Subcutaneous adipose tissue (tissue), 4 donors: Measurements from ENCODE around the gene PM20D1. TPM values are rescaled to one million over a fixed set of nuclear protein-coding genes. Genes with fewer than 3 reads are reported as not detected.

ENCODE experiments used
- total RNA-seq, 4 donors: library from RNA; depleted of rRNA; stranded (reverse); fragments of >200 nt; gene quantifications; one replicate each; pipeline ENCODE4 v1.1.0, GENCODE V29; 2016
- TF ChIP-seq, protein P1 (sequence below): fragments of 450-650 bp; IDR thresholded peaks from one replicate; pipeline ENCODE4 v1.5.1; 2016; ENCODE audit warnings: low read depth, mild to moderate bottlenecking, control low read depth, antibody characterized with exemption, moderate library complexity

PM20D1 gene
- total RNA-seq, 4 donors from 2014 or later, result 0.17 TPM; not detected in 3

DNA sequence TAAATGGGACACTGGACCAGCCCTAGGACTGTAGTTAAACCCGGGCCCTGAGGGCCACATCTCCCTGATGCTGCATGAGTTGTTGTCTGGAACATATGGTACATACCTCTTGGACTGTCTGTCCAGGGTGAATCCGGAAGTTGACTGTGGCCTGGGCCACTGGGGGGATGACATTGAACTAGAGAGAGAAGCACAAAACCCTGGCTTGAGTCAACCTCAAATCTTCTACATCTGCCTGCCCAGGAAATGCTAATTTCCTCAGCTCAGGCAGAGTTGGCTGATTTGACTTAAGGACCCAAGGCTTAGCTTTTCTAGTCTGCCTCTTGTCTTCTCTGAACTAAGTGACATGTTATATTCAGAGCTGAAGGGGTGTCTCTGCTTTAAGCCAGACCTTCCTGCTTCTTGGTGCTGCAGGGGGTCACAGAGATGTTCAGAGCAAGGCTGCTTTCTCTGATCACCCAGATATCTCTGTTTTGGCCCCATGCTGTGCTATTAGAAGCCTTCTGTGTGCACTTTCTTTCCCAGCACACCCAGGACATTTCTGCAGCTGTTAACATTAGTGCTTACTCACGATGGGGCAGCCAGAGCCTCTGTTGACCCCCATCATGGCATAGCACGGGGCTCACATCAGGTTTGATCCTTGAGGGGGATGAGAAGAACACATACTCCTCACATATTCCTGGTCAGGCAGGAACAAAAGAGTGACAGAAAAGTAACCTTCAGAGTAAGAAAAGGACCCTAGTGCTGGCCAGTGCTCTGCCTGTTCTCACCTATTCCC lies 9.6 kb downstream of the PM20D1 start:
- TF ChIP-seq, protein P1, sequence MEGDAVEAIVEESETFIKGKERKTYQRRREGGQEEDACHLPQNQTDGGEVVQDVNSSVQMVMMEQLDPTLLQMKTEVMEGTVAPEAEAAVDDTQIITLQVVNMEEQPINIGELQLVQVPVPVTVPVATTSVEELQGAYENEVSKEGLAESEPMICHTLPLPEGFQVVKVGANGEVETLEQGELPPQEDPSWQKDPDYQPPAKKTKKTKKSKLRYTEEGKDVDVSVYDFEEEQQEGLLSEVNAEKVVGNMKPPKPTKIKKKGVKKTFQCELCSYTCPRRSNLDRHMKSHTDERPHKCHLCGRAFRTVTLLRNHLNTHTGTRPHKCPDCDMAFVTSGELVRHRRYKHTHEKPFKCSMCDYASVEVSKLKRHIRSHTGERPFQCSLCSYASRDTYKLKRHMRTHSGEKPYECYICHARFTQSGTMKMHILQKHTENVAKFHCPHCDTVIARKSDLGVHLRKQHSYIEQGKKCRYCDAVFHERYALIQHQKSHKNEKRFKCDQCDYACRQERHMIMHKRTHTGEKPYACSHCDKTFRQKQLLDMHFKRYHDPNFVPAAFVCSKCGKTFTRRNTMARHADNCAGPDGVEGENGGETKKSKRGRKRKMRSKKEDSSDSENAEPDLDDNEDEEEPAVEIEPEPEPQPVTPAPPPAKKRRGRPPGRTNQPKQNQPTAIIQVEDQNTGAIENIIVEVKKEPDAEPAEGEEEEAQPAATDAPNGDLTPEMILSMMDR, result no peak

DNA sequence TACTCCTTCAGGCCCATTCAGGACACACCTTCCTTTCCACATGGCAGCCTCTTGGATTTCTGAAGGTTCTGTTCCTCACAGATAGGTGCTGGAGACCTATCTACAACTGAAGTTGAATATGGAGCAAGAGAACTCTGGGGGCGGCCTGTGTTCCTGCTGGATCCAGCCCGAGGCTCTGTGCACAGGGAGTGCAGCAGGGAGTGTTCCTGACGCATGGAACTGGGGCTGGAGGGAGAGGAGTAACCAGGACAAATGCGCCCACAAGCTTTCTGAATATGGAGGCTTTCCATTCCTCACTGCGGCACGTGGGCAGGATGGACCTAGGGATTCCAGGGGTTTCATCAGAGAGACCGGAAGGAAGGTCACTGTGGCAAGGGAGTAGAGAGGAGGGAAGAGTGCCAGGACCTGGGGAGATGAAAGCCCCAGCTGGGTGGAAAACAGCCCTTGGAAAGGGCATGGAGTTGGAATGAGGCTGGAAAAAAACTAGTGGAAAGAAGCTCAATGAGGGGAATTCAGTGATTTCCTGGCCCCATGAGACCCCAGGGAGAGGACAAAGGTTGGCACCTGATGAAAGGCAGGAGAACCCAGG lies 12.5 kb downstream of the PM20D1 start:
- TF ChIP-seq, protein P1, result no peak

DNA sequence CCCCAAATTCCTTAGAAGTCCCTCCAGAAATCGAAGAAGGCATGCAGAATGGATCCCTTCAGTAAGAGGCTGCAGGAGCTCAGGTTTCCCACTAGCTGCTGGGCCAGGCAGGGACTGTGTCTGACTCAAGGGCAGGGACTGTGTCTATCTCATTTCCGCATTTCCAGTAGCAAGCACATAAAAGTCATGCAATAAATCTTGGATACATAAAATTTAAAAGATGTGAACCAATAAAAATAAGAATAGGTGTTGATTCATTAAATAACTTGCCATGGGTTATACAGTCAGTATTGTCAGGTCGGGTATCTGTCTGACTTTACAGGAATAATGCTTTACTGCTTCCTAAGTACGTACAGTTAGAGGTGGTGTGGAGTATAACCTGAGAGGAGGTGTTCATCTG lies 15.2 kb downstream of the PM20D1 start:
- TF ChIP-seq, protein P1, result no peak

DNA sequence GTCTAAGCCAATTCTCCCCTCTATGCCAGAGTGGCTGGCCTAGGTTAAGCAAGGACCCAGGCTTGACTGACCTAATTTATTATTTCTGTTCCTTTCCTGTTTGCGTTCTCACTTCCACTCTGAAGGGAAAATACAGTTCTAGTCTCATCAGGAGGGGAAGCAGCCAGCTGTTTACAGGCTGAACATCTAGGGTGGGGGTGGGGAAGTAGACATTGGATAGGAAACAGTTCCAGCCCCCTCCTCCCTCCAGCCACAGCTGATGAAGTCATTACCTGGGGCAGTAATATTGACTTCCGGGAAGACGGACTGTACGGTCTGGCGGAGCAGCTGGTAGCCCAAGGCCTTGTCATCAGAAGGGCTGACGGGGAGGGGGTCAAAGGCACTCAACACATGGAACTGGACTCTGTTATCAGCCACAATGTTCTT lies 17.6 kb downstream of the PM20D1 start:
- TF ChIP-seq, protein P1, result no peak

DNA sequence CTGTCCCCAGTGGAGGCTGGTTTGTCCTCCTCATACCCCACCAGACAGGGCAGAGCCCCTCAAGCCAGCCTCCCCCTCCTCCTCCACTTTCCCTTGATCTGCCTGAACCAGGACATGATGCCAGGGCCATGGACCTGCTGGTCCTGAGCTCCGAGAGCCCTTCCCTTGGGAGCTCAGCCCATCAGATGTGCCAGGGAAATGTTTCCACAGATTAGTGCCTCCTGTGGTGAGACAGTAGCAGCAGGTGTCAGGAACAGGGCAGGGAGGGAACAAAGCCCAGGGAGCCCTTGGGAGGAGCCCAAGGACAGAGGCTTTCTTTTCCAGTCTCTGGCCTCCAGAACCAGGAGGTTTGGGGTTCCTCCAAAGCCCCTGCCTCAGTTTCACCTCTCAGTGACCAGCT lies 22.3 kb downstream of the PM20D1 start:
- TF ChIP-seq, protein P1, result no peak

DNA sequence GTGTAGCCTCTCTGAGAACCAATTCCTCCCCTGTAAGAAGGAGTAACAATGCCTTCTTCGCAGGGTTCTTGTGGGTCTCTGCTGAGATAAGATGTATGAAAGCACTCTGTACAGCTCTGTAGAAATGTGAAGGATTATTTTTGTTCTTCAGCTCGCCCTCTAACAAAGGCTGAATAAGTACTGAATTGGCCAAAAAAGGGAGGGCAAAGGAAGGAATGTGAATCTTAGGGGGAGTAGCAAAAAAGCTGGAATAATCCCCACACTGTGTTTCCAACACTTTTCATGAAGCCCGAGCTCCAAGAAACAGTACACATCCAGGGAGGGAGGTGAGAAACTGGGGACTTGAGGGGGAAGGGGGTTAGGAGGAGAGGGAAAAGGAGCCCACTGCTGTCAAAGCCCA lies 22.9 kb downstream of the PM20D1 start:
- TF ChIP-seq, protein P1, result no peak

DNA sequence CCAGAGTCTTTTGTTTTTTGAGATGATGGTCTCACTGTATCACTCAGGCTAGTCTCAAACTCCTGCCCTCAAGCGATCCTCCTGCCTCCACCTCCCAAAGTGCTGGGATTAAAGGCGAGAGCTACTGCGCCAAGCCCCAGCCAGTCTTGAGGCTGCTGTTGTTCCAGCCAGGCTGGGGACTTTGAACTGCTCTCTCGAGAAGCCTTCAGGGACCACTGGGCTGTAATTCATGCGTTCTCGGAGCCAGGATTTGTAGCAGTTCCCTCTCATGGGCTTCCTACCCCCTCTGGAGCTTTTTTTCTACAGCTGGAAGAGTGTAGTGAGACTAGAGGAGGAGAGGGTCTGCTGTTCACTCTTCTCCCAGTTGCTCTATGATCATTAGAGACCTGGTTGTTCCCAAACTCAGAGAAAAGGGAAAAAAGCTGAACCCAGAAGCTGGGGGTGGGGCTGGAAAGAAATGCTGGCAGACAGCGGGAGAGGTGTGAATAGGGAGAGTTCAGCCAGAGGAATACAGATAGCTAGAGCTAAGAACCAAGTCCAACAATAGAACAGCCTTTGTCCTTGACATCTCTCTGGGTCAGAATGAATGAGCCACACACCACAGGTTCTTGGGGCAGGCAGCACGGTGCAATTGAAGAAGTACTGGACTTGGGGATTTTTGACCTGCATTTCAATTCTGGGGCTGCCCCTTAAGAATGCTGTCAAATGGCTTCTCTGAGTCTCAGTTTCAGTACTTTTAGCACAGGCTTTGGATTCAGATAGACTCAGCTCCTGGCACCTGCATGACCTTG lies 23.7 kb downstream of the PM20D1 start:
- TF ChIP-seq, protein P1, result no peak
